Ascending aorta (tissue), 2 donors: ENCODE measurements around the gene HS2ST1. TPM values are rescaled to one million over a fixed set of nuclear protein-coding genes. Genes with fewer than 3 reads are reported as not detected.

Experiments
- DNase-seq, 2 donors: peaks; one replicate each; pipeline ENCODE4 v3.0.0-alpha.2; 2019; ENCODE audit warnings: low spot score in 2 of 2
- H3K27ac ChIP-seq, 2 donors: fragments of 200-600 bp; sonication (generic); one replicate each; pipeline ENCODE4 v1.5.1; 2016 to 2017; ENCODE audit warnings: mild to moderate bottlenecking in 1 of 2
- H3K27me3 ChIP-seq: fragments of 200-600 bp; sonication (generic); one replicate; pipeline ENCODE4 v1.5.1; 2017
- H3K36me3 ChIP-seq, 2 donors: fragments of 200-600 bp; sonication (generic); one replicate each; pipeline ENCODE4 v1.5.1; 2016
- H3K4me1 ChIP-seq, 2 donors: fragments of 200-600 bp; sonication (generic); one replicate each; pipeline ENCODE4 v1.5.1; 2016 to 2017; ENCODE audit warnings: mild to moderate bottlenecking in 1 of 2
- H3K4me3 ChIP-seq, 2 donors: fragments of 200-600 bp; sonication (generic); one replicate each; pipeline ENCODE4 v1.5.1; 2016 to 2017; ENCODE audit warnings: mild to moderate bottlenecking in 1 of 2
- H3K9me3 ChIP-seq, 2 donors: fragments of 200-600 bp; sonication (generic); one replicate each; pipeline ENCODE4 v1.5.1; 2016
- CTCF ChIP-seq, 3 experiments: fragments of 200-600 bp in 2 of 3; fragments of 450-650 bp in 1 of 3; sonication (generic) in 2 of 3; IDR thresholded peaks; one replicate each; pipeline ENCODE4 v1.5.1; 2016 to 2019; ENCODE audit warnings: antibody characterized with exemption in 3 of 3, mild to moderate bottlenecking in 1 of 3, moderate library complexity in 1 of 3
- intact Hi-C: fragments of 100-400 bp; cut with DNase I; formaldehyde crosslinking; loops from one replicate; pipeline ENCODE4 v1.15.1; 2023
- total RNA-seq: library from RNA; depleted of rRNA; stranded (reverse); fragments of >200 nt; gene quantifications from one replicate; pipeline ENCODE4 v1.1.0, GENCODE V29; 2016

HS2ST1 gene
- total RNA-seq, 1 donor from 2014 or later, result 15.8 TPM

- Histone ChIP-seq H3K36me3 (no peaks in the 10 kb centered on the region), H3K4me1 (no peaks in the 10 kb centered on the region), H3K9me3 (no peaks in the 10 kb centered on the region), H3K27me3 (no peaks in the 10 kb centered on the region), H3K4me3 (no peak overlapping the region), H3K27ac (no peak overlapping the region)
- DNase-seq, result no peak
- intact Hi-C loops, result no loop called here
- TF ChIP-seq CTCF (IDR thresholded peaks at IDR 0.05), result no peak
Observed at GRCh38 chr1:87074001-87074795, 159.8 kb downstream of the HS2ST1 start.

- Histone ChIP-seq H3K27me3 (no peaks in the 10 kb centered on the region), H3K9me3 (no peaks in the 10 kb centered on the region), H3K4me1 (no peaks in the 10 kb centered on the region), H3K36me3 (no peaks in the 10 kb centered on the region), H3K4me3 (no peak overlapping the region), H3K27ac (no peak overlapping the region)
- no peak for TF ChIP-seq CTCF (IDR thresholded peaks at IDR 0.05)
- no peak for DNase-seq
- intact Hi-C loops, result no loop called here
Observed at GRCh38 chr1:87077959-87078639, 163.7 kb downstream of the HS2ST1 start.

GRCh38 chr1:87084244-87084836, 169.9 kb downstream of the HS2ST1 start:
- no peak overlapping the region for H3K27ac ChIP-seq
- no peaks in the 10 kb centered on the region for H3K9me3 ChIP-seq
- no peaks in the 10 kb centered on the region for H3K27me3 ChIP-seq
- no peak for DNase-seq
- TF ChIP-seq CTCF (IDR thresholded peaks at IDR 0.05), result peak; percentile 16 to 68 (median 62)
- intact Hi-C loops, result loop anchor here (2.0 to 10.0 kb wide), 3 partner anchors 380 to 704 kb away; partner anchors contain the start of gene SH3GLB1
- no peaks in the 10 kb centered on the region for H3K4me1 ChIP-seq
- H3K36me3 ChIP-seq, result no peaks in the 10 kb centered on the region
- H3K4me3 ChIP-seq, result no peak overlapping the region

GRCh38 chr1:87086120-87086519, 171.7 kb downstream of the HS2ST1 start:
- intact Hi-C loops, result loop anchor here (10.0 kb wide), 2 partner anchors 381 to 611 kb away; partner anchors contain the start of gene SH3GLB1
- DNase-seq, result no peak
- Histone ChIP-seq H3K4me3 (no peak overlapping the region), H3K27ac (no peak overlapping the region), H3K36me3 (no peaks in the 10 kb centered on the region), H3K4me1 (no peaks in the 10 kb centered on the region), H3K27me3 (no peaks in the 10 kb centered on the region), H3K9me3 (no peaks in the 10 kb centered on the region)
- TF ChIP-seq CTCF (IDR thresholded peaks at IDR 0.05), result no peak

- TF ChIP-seq CTCF (IDR thresholded peaks at IDR 0.05), result no peak
- Histone ChIP-seq H3K4me3 (no peak overlapping the region), H3K27ac (no peak overlapping the region), H3K27me3 (no peaks in the 10 kb centered on the region), H3K4me1 (no peaks in the 10 kb centered on the region), H3K9me3 (no peaks in the 10 kb centered on the region), H3K36me3 (no peaks in the 10 kb centered on the region)
- DNase-seq, result no peak
- intact Hi-C loops, result loop anchor here (10.0 kb wide), 2 partner anchors 384 to 614 kb away; partner anchors contain the start of gene SH3GLB1
Observed at GRCh38 chr1:87089070-87089736, 174.8 kb downstream of the HS2ST1 start.
